Osteocyte (in vitro differentiated cells): ENCODE results near the gene PRKACG. TPM values are rescaled to one million over a fixed set of nuclear protein-coding genes. Genes with fewer than 3 reads are reported as not detected.

ENCODE experiments used
- DNase-seq: peaks from one replicate; pipeline ENCODE4 v3.0.0; 2021; ENCODE audit warnings: mixed read lengths; ENCODE audit not compliant: unreplicated experiment; ENCODE audit errors: extremely low spot score
- H3K27ac Mint-ChIP-seq: one replicate; pipeline ENCODE4 v1.8.0; 2021; ENCODE audit warnings: mild to moderate bottlenecking, mixed read lengths; ENCODE audit not compliant: unreplicated experiment
- H3K27me3 Mint-ChIP-seq: one replicate; pipeline ENCODE4 v1.8.0; 2021; ENCODE audit warnings: mixed read lengths; ENCODE audit not compliant: unreplicated experiment
- H3K36me3 Mint-ChIP-seq: one replicate; pipeline ENCODE4 v1.8.0; 2021; ENCODE audit warnings: mixed read lengths; ENCODE audit not compliant: unreplicated experiment
- H3K4me1 Mint-ChIP-seq: one replicate; pipeline ENCODE4 v1.8.0; 2021; ENCODE audit warnings: mixed read lengths; ENCODE audit not compliant: unreplicated experiment
- H3K4me3 Mint-ChIP-seq: one replicate; pipeline ENCODE4 v1.8.0; 2021; ENCODE audit warnings: mild to moderate bottlenecking, moderate library complexity, mixed read lengths; ENCODE audit not compliant: unreplicated experiment
- H3K9me3 Mint-ChIP-seq: one replicate; pipeline ENCODE4 v1.8.0; 2021; ENCODE audit warnings: mixed read lengths; ENCODE audit not compliant: unreplicated experiment
- CTCF ChIP-seq: fragments of 200-600 bp; sonication (generic); IDR thresholded peaks from 2 replicates; pipeline ENCODE4 v1.5.0; 2021; ENCODE audit warnings: antibody characterized with exemption, mild to moderate bottlenecking, moderate library complexity
- total RNA-seq: library from RNA; stranded (reverse); gene quantifications from 2 replicates; pipeline ENCODE4 v1.2.1, GENCODE V29; 2021

The PRKACG gene
- total RNA-seq, 1 donor from 2014 or later, result not detected

GRCh38 chr9:68966496-68966944 lies 47.4 kb downstream of the PRKACG start:
- Mint-ChIP-seq H3K27me3 (peaks cover 17% of the 10 kb centered on the region), H3K27ac (no peak overlapping the region), H3K4me1 (no peaks in the 10 kb centered on the region), H3K9me3 (no peaks in the 10 kb centered on the region), H3K4me3 (no peak overlapping the region), H3K36me3 (no peaks in the 10 kb centered on the region)
- no peak for DNase-seq
- no peak for TF ChIP-seq CTCF

GRCh38 chr9:68964765-68965164 lies 49.1 kb downstream of the PRKACG start:
- Mint-ChIP-seq H3K27me3 (peaks cover 17% of the 10 kb centered on the region), H3K4me1 (no peaks in the 10 kb centered on the region), H3K27ac (no peak overlapping the region), H3K36me3 (no peaks in the 10 kb centered on the region), H3K4me3 (no peak overlapping the region), H3K9me3 (no peaks in the 10 kb centered on the region)
- DNase-seq, result no peak
- TF ChIP-seq CTCF, result no peak

- Mint-ChIP-seq H3K4me1 (no peaks in the 10 kb centered on the region), H3K27ac (no peak overlapping the region), H3K9me3 (no peaks in the 10 kb centered on the region), H3K4me3 (no peak overlapping the region), H3K27me3 (peaks cover 12% of the 10 kb centered on the region), H3K36me3 (no peaks in the 10 kb centered on the region)
- no peak for TF ChIP-seq CTCF
- DNase-seq, result no peak
Observed at GRCh38 chr9:68964102-68964541, 49.8 kb downstream of the PRKACG start.

GRCh38 chr9:68963416-68963815 lies 50.5 kb downstream of the PRKACG start:
- no peak for DNase-seq
- H3K36me3 Mint-ChIP-seq, result no peaks in the 10 kb centered on the region
- H3K4me3 Mint-ChIP-seq, result no peak overlapping the region
- TF ChIP-seq CTCF, result no peak
- H3K9me3 Mint-ChIP-seq, result no peaks in the 10 kb centered on the region
- no peak overlapping the region for H3K27ac Mint-ChIP-seq
- no peaks in the 10 kb centered on the region for H3K4me1 Mint-ChIP-seq
- H3K27me3 Mint-ChIP-seq, result peaks cover 12% of the 10 kb centered on the region

Other genes with a start within 250 kb of the PRKACG start
- 9.8 and 11.2 TPM in 2 replicates for gene FXN, start 21.6 kb upstream of the PRKACG start, total RNA-seq
- 42.7 and 47.9 TPM in 2 replicates for gene TJP2, start 160.2 kb upstream of the PRKACG start, total RNA-seq